UCSD-AML1 (cell line): Measurements from ENCODE around the gene SDK1.

Experiments
- DNase-seq: peaks from one replicate; lab custom pipeline; 2025; ENCODE audit not compliant: unreplicated experiment; lab: John Stamatoyannopoulos, UW

The SDK1 gene

GRCh38 chr7:3969286-3969685 lies 668.2 kb downstream of the SDK1 start:
- no peak for DNase-seq

GRCh38 chr7:3971323-3971722 lies 670.3 kb downstream of the SDK1 start:
- DNase-seq: no peak

DNA sequence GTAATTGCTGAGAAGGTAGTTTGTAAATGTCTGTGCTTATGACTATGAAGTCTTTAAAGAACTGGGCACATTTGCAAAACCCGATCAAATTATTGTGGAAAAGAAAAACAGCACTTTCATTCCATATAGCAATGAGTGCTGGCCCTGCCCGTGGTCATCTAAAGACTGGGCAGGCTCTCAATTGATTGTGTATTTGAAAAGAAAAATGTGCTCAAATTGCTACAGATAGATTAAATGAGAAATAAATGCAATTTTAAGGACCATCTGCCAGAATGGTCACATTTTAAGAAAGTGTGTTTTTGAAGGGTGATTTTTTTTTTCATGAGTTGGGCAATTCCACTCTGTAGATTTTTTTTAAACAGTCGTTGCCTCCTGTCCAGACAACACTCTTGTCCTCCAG lies 672.2 kb downstream of the SDK1 start:
- no peak for DNase-seq

- DNase-seq: no peak
These were observed 673.3 kb downstream of the SDK1 start for GRCh38 chr7:3974329-3974728.

- no peak for DNase-seq
These were observed 674.3 kb downstream of the SDK1 start for GRCh38 chr7:3975371-3975770.

DNA sequence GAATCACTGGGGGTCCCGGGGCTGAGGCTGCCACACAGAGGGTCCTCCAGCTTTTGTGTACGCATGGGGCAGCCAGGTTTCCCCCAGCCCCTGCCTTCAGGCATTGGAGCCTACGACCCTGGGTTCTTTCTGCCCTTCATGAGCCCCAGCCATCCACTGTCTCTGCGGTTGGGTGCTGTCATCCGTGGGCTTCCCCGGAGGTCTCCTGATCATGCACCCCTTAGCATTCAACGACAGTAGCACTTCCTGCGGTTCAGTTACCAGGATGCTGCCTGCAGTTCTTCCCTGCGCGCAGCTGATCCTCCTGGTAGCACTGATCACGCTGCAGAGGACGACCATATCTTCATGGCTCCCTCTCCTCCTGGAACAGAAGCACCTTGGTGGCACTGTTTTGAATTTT lies 676.3 kb downstream of the SDK1 start:
- no peak for DNase-seq

DNA sequence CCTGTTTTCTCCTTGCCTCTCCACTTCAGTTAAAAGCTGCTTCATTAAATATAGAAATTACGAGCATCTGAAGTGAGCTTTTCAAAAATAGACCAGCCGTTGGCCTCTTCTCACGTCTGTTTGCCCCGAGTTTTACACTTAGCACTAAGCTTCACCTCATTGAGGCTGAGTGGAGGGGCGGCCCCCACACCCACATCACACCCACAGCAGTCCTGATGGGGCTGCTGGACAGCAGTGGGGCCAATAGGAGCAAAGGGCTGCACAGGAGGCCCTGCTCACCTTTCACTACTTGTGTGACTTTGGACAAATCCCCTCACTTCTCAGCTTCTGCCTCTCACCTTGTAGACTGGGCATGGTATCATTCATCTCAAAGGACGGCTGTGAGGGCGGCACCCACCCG lies 677.8 kb downstream of the SDK1 start:
- DNase-seq: no peak

- no peak for DNase-seq
These were observed 678.7 kb downstream of the SDK1 start for GRCh38 chr7:3979611-3980299.

- DNase-seq: no peak
These were observed 679.2 kb downstream of the SDK1 start for GRCh38 chr7:3980300-3980643.

- DNase-seq: no peak
These were observed 680.2 kb downstream of the SDK1 start for GRCh38 chr7:3981281-3981680.

- DNase-seq: no peak
These were observed 683.4 kb downstream of the SDK1 start for GRCh38 chr7:3984456-3984855.

DNA sequence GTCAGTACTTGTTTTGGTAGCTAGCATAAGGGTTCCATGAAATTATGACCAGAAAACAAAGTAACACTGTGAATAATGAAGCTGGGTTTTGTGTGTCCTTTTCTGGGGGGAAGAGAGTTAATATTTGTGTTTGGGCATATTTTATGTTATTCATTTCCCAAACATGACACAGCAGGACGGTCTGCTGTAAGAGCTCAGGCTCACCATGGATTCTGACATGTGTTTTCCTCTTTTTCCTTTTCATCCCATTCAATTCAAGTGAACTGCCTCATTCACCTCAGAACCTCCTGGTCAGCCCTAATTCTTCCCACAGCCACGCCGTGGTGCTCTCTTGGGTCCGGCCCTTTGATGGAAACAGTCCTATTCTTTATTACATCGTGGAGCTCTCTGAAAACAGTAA lies 685.9 kb downstream of the SDK1 start:
- no peak for DNase-seq

GRCh38 chr7:3987426-3987927 lies 686.4 kb downstream of the SDK1 start:
- no peak for DNase-seq

DNA sequence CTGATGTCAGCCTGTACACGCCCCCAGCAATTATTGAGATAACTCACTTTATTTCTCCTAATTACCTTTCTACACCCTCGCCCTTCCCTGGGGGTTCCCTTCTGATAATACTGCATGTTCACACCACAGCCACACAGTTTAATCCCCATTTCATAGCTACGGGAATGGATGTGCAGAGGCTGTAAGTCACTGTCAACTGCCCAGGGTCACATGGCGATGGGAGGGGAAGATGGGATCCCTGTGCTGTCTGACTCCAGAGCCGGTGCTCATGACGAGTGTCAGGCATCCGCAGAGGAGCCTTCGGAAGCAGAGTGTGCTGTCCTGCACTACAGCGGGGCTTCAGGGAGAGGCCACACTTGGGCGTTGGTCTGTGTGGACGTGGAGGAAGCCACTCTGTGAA lies 688.7 kb downstream of the SDK1 start:
- no peak for DNase-seq

GRCh38 chr7:3991731-3992231 lies 690.7 kb downstream of the SDK1 start:
- no peak for DNase-seq

GRCh38 chr7:3992841-3993240 lies 691.8 kb downstream of the SDK1 start:
- no peak for DNase-seq

DNA sequence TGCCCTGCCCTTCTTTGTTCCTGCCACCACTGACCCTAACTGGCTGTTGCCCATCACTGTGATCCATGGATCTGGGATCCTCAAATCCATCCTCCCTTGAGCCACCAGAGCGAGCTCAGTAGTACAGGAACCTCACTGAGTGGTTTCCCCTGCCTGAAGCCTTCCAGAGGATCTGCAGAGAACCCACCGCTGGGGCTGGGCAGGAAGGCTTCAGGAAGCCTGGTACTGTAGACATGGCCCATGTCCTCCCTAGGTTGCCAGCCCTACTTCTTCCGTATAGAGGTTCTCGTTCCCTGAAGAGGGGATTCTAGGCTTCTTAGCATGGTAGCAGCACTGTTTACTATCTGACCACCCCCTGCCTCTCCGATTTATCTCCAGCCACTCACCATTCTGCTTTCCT lies 693.7 kb downstream of the SDK1 start:
- no peak for DNase-seq

- no peak for DNase-seq
These were observed 694.1 kb downstream of the SDK1 start for GRCh38 chr7:3995187-3995586.

DNA sequence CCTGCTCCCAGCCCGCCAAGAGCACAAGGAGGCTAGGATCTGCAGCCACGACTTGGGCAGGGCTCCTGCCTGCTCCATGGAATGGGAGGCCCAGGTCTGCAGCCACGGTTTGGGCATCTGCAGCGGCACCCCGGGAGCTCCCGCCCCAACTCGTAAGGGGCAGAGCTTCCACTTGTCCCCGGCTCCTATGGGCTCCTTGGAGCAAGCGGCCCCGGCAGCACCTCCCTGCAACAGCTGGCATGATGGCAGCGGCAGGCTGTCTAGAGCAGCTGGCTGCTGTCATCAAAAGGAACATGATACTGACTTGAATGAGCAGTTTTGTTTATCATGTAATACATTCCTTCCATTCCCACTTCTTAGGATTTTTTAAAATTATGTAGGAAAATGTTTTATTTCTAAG lies 697.0 kb downstream of the SDK1 start:
- no peak for DNase-seq

DNA sequence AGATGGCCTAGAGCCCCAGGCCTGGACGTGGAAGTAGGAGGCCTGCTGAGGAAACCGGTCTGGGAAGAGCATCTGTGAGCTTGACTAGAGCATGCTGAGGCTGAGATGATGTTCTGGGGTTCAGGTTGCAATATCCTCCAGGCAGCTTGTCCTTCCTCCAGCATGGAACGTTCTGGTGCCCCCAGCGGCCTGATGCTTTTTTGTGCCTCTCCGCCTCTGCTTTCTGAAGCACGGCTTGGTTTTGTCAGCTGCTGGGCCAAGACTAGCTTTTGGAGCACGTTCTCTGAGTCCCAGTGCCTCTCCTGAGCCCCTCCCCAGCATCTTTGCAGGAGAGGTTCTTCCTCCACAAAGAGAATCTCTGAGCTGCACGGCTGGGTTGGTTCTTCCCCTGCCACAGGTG lies 699.1 kb downstream of the SDK1 start:
- DNase-seq: no peak

- DNase-seq: no peak
These were observed 699.9 kb downstream of the SDK1 start for GRCh38 chr7:4000934-4001333.

GRCh38 chr7:4001742-4002141 lies 700.7 kb downstream of the SDK1 start:
- DNase-seq: no peak

GRCh38 chr7:4003503-4003902 lies 702.5 kb downstream of the SDK1 start:
- DNase-seq: no peak
